ENCODE measurements around the gene RAD18.

Gene RAD18

GRCh38 chr3:8964436-8965370 is 1.4 kb upstream of the RAD18 start:
- no peak for DNase-seq (ENCODE audit: low read depth)

- no peak for DNase-seq (ENCODE audit: low read depth)
Observed at GRCh38 chr3:8962226-8962861, 928 bp downstream of the RAD18 start.

GRCh38 chr3:8959668-8960067 is 3.6 kb downstream of the RAD18 start:
- DNase-seq (ENCODE audit: low read depth): no peak

- DNase-seq (ENCODE audit: low read depth): no peak
Observed at GRCh38 chr3:8954938-8955763, 8.1 kb downstream of the RAD18 start.

- DNase-seq (ENCODE audit: low read depth): no peak
Observed at GRCh38 chr3:8953313-8953712, 10.0 kb downstream of the RAD18 start.

GRCh38 chr3:8952130-8952529 is 11.1 kb downstream of the RAD18 start:
- no peak for DNase-seq (ENCODE audit: low read depth)

GRCh38 chr3:8945890-8946600 is 17.2 kb downstream of the RAD18 start:
- DNase-seq (ENCODE audit: low read depth): no peak

- no peak for DNase-seq (ENCODE audit: low read depth)
Observed at GRCh38 chr3:8942746-8943488, 20.4 kb downstream of the RAD18 start.

- DNase-seq (ENCODE audit: low read depth): no peak
Observed at GRCh38 chr3:8942115-8942514, 21.2 kb downstream of the RAD18 start.

GRCh38 chr3:8938021-8938420 is 25.3 kb downstream of the RAD18 start:
- no peak for DNase-seq (ENCODE audit: low read depth)

- DNase-seq (ENCODE audit: low read depth): no peak
Observed at GRCh38 chr3:8937064-8938020, 25.9 kb downstream of the RAD18 start.

GRCh38 chr3:8932507-8932906 is 30.8 kb downstream of the RAD18 start:
- no peak for DNase-seq (ENCODE audit: low read depth)

GRCh38 chr3:8931342-8931741 is 31.9 kb downstream of the RAD18 start:
- DNase-seq (ENCODE audit: low read depth): no peak

- DNase-seq (ENCODE audit: low read depth): no peak
Observed at GRCh38 chr3:8929860-8930259, 33.4 kb downstream of the RAD18 start.

GRCh38 chr3:8914491-8914890 is 48.8 kb downstream of the RAD18 start:
- no peak for DNase-seq (ENCODE audit: low read depth)

GRCh38 chr3:8911781-8912180 is 51.5 kb downstream of the RAD18 start:
- no peak for DNase-seq (ENCODE audit: low read depth)

- DNase-seq (ENCODE audit: low read depth): no peak
Observed at GRCh38 chr3:8909160-8909559, 54.1 kb downstream of the RAD18 start.

GRCh38 chr3:8903191-8903590 is 60.1 kb downstream of the RAD18 start:
- no peak for DNase-seq (ENCODE audit: low read depth)

- DNase-seq (ENCODE audit: low read depth): no peak
Observed at GRCh38 chr3:8900869-8901268, 62.4 kb downstream of the RAD18 start.

GRCh38 chr3:8899876-8900460 is 63.3 kb downstream of the RAD18 start:
- DNase-seq (ENCODE audit: low read depth): no peak

Data from stimulated activated CD8-positive, alpha-beta memory T cell treated with anti-CD3 and anti-CD28 coated beads, Interleukin-12 subunit alpha, Interleukin-12 subunit beta, amount 100 ng/mL, for 4 hours (primary cell).